Panc1 (cell line): ENCODE data around the gene CDK4. TPM values are rescaled to one million over a fixed set of nuclear protein-coding genes. Genes with fewer than 3 reads are reported as not detected.
A peak's percentile ranks its signal among the peaks of the same experiment; 100 is the strongest.

Source experiments
- ATAC-seq: fragments of 200-7000 bp; cut with Tn5 transposase; 2 replicates; pipeline ENCODE4 v1.9.1; 2020; ENCODE audit warnings: mild to moderate bottlenecking, moderate library complexity
- BruUV-seq: library from RNA; stranded (reverse); fragments of 400-500 nt; replicated peaks from 2 replicates; lab custom pipeline; 2021; lab: Mats Ljungman, UMichigan
- CTCF ChIA-PET: fragments of 300-600 bp; sonication (Branson Sonifier 250); formaldehyde crosslinking; loops from one replicate; lab custom pipeline; 2022; ENCODE audit warnings: antibody characterized with exemption; lab: Charles Lee
- POLR2A ChIA-PET: fragments of 300-600 bp; sonication (Branson Sonifier 250); formaldehyde crosslinking; loops from one replicate; lab custom pipeline; 2022; ENCODE audit warnings: antibody characterized with exemption; lab: Charles Lee
- DNase-seq: peaks from one replicate; pipeline ENCODE4 v3.0.0-alpha.2; 2010; ENCODE audit warnings: low read depth, low spot score
- H3K27ac ChIP-seq: 2 replicates; pipeline ENCODE4 v1.5.1; 2011; ENCODE audit warnings: mild to moderate bottlenecking, low read length, inconsistent platforms
- H3K27me3 ChIP-seq: fragments of 200-500 bp; sonication (Bioruptor generic); 2 replicates; pipeline ENCODE4 v1.6.0; 2014; ENCODE audit warnings: low read length, inconsistent platforms; ENCODE audit not compliant: control insufficient read depth, insufficient read depth
- H3K36me3 ChIP-seq: fragments of 200-500 bp; sonication (Bioruptor generic); 2 replicates; pipeline ENCODE4 v1.5.1; 2014; ENCODE audit warnings: inconsistent platforms, mild to moderate bottlenecking, low read length, moderate library complexity; ENCODE audit not compliant: control insufficient read depth, insufficient read depth
- H3K4me1 ChIP-seq: 2 replicates; pipeline ENCODE4 v1.5.1; 2011; ENCODE audit warnings: inconsistent platforms, mild to moderate bottlenecking, low read length, moderate library complexity; ENCODE audit not compliant: control insufficient read depth, insufficient read depth
- H3K4me3 ChIP-seq, 2 experiments: 2 replicates each; pipeline ENCODE4 v1.5.1; 2011 to 2012; ENCODE audit warnings: low read depth in 2 of 2, low read length in 2 of 2, mild to moderate bottlenecking in 2 of 2, inconsistent platforms in 1 of 2, moderate library complexity in 1 of 2
- H3K9me3 ChIP-seq: fragments of 200-500 bp; sonication (Bioruptor generic); 2 replicates; pipeline ENCODE4 v1.5.1; 2014; ENCODE audit warnings: low read depth, mild to moderate bottlenecking, inconsistent platforms, low read length, moderate library complexity; ENCODE audit not compliant: control insufficient read depth, insufficient read depth
- CTCF ChIP-seq: fragments of 450-650 bp; IDR thresholded peaks from 2 replicates; pipeline ENCODE4 v1.5.1; 2017; ENCODE audit warnings: mild to moderate bottlenecking
- POLR2AphosphoS5 ChIP-seq: IDR thresholded peaks from 2 replicates; pipeline ENCODE4 v1.6.1; 2012; ENCODE audit warnings: mild to moderate bottlenecking, low read depth, low read length, moderate library complexity
- SIN3A ChIP-seq: IDR thresholded peaks from 2 replicates; pipeline ENCODE4 v1.6.1; 2012; ENCODE audit warnings: low read depth, mild to moderate bottlenecking, low read length, moderate library complexity, borderline replicate concordance; ENCODE audit not compliant: insufficient read depth
- TCF7L2 ChIP-seq: IDR thresholded peaks from 2 replicates; pipeline ENCODE4 v1.6.1; 2011; ENCODE audit warnings: mild to moderate bottlenecking, low read depth, low read length, inconsistent platforms
- in situ Hi-C: cut with HindIII; loops from 2 replicates; pipeline ENCODE4 v1.10.0; 2016; ENCODE audit warnings: low sequenced_read_pairs, low pct_unique_long_range_greater_than_20kb
- intact Hi-C: fragments of 100-400 bp; cut with micrococcal nuclease; formaldehyde crosslinking; loops from one replicate; pipeline ENCODE4 v1.10.0; 2022; ENCODE audit not compliant: unreplicated experiment
- total RNA-seq: library from RNA; stranded (reverse); gene quantifications from one replicate; pipeline ENCODE4 v1.2.1, GENCODE V29; 2021; ENCODE audit not compliant: unreplicated experiment
- TF ChIP-seq, protein P1 (sequence below), 2 experiments: IDR thresholded peaks; 2 replicates each; pipeline ENCODE4 v1.6.1; 2011 to 2012; ENCODE audit warnings: low read depth in 2 of 2, control low read depth in 1 of 2, low read length in 1 of 2, mild to moderate bottlenecking in 1 of 2, moderate library complexity in 1 of 2; ENCODE audit not compliant: insufficient read depth in 1 of 2

The CDK4 gene
- total RNA-seq, 1 experiment from 2014 or later: 201 TPM

- H3K27ac ChIP-seq: peak within 1 kb of the TSS; percentile 84
- in situ Hi-C loops: no loop called here
Measured at GRCh38 chr12:57782608-57783465, 30.7 kb upstream of the CDK4 start, which contains the start of gene TSFM. Gene TSFM (plus strand): TSS chr12:57782787. CDS start chr12:57782802, 15 bp downstream.

GRCh38 chr12:57782243-57782607 lies 30.1 kb upstream of the CDK4 start:
- DNase-seq: no peak
- Histone ChIP-seq H3K4me1 (peaks cover 4% of the 10 kb centered on the region), H3K4me3 (peak overlapping the region in 1 of 2 experiments; percentile 76; a peak in 2 of 4 replicates), H3K27ac (no peak overlapping the region), H3K27me3 (no peaks in the 10 kb centered on the region), H3K9me3 (no peaks in the 10 kb centered on the region), H3K36me3 (no peaks in the 10 kb centered on the region; the same call in none of the 2 replicates)
- ChIA-PET CTCF (no interaction called here), POLR2A (no interaction called here)
- ATAC-seq: no peak
- in situ Hi-C loops (no loop called here), intact Hi-C loops (no loop called here)
- no peak for TF ChIP-seq SIN3A
- TF ChIP-seq, protein P1, sequence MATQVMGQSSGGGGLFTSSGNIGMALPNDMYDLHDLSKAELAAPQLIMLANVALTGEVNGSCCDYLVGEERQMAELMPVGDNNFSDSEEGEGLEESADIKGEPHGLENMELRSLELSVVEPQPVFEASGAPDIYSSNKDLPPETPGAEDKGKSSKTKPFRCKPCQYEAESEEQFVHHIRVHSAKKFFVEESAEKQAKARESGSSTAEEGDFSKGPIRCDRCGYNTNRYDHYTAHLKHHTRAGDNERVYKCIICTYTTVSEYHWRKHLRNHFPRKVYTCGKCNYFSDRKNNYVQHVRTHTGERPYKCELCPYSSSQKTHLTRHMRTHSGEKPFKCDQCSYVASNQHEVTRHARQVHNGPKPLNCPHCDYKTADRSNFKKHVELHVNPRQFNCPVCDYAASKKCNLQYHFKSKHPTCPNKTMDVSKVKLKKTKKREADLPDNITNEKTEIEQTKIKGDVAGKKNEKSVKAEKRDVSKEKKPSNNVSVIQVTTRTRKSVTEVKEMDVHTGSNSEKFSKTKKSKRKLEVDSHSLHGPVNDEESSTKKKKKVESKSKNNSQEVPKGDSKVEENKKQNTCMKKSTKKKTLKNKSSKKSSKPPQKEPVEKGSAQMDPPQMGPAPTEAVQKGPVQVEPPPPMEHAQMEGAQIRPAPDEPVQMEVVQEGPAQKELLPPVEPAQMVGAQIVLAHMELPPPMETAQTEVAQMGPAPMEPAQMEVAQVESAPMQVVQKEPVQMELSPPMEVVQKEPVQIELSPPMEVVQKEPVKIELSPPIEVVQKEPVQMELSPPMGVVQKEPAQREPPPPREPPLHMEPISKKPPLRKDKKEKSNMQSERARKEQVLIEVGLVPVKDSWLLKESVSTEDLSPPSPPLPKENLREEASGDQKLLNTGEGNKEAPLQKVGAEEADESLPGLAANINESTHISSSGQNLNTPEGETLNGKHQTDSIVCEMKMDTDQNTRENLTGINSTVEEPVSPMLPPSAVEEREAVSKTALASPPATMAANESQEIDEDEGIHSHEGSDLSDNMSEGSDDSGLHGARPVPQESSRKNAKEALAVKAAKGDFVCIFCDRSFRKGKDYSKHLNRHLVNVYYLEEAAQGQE (IDR thresholded peaks at IDR 0.05; ENCODE audit: insufficient read depth in 1 of 2, low read depth in 2 of 2, low read length in 1 of 2): no peak
- no peak for TF ChIP-seq TCF7L2
- no peak for TF ChIP-seq POLR2AphosphoS5
- TF ChIP-seq CTCF: no peak
- BruUV-seq: no TSS peak

More at GRCh38 chr12:57782608-57783465, 30.7 kb upstream of the CDK4 start, which contains the start of gene TSFM:
- peak within 1 kb of the TSS; percentile 76 to 83 for H3K4me3 ChIP-seq
- TF ChIP-seq SIN3A (peak; percentile 92), POLR2AphosphoS5 (peak; percentile 96), TCF7L2 (peak; percentile 51; the same call in 1 of the 2 replicates), CTCF (peak; percentile 94)
- TF ChIP-seq, protein P1 (IDR thresholded peaks at IDR 0.05; ENCODE audit: insufficient read depth in 1 of 2, low read depth in 2 of 2, low read length in 1 of 2): peak in 1 of 2 experiments; percentile 38; a peak in 1 of 4 replicates
- no peaks in the 10 kb centered on the region; the same call in none of the 2 replicates for H3K36me3 ChIP-seq
- CTCF ChIA-PET: interaction anchor here (0.6 to 1.0 kb wide), 5 partner anchors 11 to 62 kb away, joined by 3 to 6 read pairs (median 3); partner anchors contain the start of gene CYP27B1
- intact Hi-C loops: no loop called here
- ATAC-seq (peak; percentile 97), DNase-seq (peak; percentile 81)
- POLR2A ChIA-PET: no interaction called here
- BruUV-seq: no TSS peak
- peaks cover 4% of the 10 kb centered on the region for H3K4me1 ChIP-seq
- no peaks in the 10 kb centered on the region for H3K9me3 ChIP-seq
- no peaks in the 10 kb centered on the region for H3K27me3 ChIP-seq
